GM21717 (cell line): ENCODE measurements around the gene MGAT4A.

Experiments used
- ATAC-seq: cut with Tn5 transposase; IDR thresholded peaks from one replicate; pipeline ENCODE4 v1.9.1; 2021; ENCODE audit warnings: mild to moderate bottlenecking, moderate library complexity; ENCODE audit not compliant: unreplicated experiment

MGAT4A gene

DNA sequence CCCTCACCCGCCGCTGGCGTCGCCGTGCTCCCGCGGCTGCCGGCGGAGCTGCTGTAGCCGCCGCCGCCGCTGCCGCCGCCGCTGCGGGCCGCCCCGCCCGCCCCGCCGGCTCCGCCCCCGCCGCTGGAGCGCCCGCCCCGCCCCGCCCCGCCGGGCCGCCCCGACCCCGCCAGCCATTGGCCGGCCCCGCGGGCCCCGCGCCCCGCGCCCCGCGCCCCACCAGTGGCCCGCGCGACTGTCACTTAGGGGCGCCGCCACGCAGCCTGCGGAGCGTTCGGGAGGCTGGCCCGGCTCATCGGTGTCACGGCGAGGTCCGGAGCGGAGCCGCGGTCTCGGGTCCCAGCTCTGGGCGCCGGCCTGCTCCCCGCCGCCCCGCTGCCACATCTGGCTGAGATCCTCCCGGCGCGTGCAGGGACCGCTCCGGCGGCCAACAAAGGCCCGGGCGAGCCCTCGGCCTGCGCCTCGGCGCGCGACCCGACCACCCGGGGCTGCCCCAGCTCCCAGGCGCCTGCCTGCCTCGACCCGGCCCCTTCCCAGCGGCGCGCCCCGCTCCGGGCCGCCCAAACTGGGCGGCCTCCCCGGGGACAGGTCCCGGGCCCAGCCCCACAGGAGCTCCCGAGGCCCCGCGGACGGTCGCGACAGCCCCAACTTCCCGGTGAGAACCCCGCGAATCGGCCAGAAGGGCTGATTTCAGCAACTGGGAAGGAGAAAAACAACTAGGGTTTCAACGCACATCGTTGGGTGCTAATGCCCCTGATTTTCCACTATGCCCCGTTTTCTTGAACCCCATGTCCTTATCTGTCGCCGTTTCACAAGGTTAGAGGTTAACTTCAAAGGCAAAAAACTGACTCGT is at the start of gene MGAT4A:
TSS of gene MGAT4A (minus strand) at position 92 of the 853 bp plus-strand sequence. CDS start 4,800 bp downstream, outside the sequence.
- ATAC-seq: peak; percentile 75

DNA sequence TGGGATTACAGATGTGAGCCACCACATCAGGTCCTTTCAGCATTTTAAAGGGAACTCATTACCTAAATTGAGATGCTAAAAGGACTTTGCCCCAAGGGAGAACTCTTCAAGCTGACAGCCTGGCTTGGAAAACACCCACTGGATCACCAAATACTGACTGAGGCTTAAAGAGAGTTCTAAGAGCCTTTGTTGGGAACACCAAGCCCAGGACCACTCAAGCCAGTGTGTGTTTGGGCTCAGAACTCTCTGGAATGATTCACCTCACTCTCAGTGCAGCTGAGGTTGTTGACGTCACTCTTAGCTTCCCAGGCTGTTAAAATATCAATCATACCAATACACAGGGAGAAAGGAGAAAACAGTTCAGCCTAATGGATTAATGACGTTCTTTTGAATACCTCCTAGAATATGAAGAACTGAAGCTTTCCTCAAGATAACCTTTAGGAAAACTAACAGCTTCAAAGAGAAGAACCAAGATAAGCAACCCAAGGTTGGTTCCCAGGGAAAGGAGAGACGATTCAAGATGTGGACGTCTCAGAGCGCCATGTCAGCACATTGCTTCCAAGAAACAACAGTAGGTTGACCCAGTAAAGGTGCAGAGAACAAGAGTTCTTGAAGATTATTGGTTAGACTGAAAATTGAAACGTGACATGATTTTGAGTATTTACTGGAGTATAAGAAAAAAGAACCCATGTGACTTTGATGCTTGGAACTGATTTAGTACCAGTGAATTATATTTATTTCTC is 48.0 kb upstream of the MGAT4A start:
- no peak for ATAC-seq

DNA sequence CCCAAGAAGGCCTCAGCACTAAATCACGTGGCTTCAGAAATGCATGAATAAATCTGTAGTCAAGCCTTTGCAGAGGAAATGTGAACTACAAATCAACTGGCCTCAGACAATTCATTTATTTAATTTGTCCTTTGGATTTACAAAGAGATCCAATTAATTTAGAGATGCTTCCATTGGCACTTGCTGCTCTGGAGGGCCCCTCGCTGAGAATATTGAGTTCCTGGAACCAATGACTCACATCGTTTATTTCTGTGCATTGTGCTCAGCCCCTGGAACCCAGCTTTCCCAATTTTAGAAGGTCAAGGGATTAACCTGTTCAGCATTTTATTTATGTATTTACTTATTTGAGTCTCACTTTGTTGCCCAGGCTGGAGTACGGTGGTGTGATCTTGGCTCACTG is 47.2 kb upstream of the MGAT4A start:
- ATAC-seq: no peak

DNA sequence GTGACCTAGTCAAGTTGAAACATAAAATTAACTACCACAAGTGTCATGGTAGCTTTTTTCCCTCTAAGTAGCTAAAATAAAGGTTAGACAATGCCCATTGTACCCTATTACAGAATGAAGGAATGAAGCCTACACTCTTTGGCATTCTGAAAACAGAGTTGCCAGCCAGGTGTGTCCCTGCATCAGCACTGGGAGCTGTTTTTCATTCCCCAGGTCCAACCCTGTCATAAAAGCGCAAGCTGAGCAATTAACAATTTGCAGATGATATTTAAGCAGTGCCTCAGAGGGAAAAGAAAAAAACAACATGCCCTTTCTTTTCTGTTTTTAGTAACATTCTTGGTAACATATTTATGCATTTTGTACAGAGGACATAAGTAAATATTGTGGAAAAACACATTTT is 46.8 kb upstream of the MGAT4A start:
- ATAC-seq: no peak

DNA sequence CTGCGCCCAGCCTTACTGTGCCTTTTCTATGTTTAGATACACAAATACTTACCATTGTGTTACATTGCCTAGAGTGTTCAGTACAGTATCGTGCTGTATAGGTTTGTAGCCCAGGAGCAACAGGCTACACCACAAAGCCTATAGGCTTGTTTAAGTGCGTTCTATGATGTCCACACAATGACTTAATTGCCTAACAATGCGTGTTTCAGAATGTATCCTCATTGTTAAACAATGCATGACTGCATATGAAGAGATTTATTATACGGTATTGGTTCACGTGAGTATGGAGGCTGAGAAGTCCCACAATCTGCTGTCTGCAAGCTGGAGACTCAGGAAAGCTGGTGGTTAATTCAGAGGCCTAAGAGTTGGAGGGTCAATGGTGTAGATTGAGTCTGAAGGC is 46.1 kb upstream of the MGAT4A start:
- no peak for ATAC-seq

DNA sequence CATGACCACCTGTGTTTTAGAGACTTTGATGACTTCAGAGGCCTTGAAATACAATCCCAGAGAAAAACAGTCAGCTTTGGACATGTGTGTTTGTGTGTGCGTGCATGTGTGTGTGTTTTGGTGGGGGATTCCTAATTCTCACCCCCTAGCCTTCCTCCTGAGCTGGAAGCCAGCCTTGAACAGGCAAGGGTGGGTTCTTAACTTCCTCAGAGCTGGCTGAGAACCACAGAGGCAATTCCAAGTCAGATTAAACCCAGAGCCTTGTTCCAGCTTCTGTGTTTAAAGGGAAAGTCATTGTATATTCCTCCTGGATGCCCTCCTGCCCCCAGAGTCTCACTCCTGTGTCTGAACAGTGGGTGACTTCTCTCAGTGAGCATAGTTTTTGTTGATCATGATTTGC is 45.2 kb upstream of the MGAT4A start:
- ATAC-seq: no peak

DNA sequence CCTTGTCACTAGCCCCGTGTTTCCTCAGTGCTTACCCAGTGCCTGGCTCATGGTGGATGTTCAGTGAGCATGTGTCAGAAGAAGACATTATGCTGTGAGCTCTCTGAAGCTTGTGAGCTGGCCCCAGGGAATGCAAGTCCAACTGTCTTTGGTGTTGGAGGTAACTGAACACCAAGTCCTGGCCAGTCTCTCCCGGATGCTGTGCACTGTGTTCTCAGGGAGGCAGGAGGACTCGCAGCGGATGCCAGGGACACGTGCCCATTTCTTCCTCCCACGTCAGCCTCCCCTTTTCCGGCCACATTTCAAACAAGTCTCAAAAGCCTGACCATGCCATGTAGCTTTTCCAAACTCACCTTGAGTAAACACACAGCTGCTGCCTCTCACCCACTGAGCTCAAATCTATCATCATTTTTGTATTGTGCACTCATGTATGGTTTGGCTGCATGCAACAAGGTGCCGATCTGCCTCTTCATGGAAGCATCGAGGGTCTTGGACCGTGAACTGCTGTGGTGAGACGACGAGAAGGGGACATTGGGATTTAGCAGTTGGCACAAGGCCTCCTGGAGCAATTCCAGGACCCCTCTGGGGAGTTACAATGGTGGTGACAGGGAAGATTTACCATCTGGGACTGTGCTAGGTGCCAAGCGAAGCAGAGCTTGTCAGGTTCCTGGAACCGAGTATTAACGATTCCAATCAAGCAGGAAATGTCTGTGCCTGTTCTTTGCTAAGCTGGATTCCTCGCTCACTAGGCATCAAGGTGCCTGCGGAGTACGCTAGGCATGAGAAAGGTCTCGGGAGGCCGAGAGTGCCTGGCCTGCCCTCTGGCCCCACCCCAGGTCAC is 44.4 kb upstream of the MGAT4A start:
- ATAC-seq: no peak

DNA sequence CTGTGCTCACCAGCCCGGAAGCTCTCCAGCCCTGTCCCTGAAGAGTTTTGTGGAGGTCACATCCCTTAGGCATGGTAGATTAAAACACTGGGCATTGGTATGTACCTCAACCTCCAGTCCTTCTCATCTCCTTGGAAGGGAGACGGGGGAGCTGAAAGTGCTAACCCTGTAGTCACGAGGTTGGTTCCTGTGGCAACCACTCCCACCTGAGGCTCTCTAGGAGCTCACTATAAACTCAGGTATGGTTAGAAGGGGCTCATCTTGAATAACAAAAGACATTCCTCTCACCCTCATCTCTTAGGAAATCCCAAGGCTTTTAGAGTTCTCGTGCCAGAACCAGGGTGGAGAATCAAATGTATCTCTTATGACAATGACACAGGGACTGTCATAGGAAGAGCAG is 43.0 kb upstream of the MGAT4A start:
- ATAC-seq: no peak

DNA sequence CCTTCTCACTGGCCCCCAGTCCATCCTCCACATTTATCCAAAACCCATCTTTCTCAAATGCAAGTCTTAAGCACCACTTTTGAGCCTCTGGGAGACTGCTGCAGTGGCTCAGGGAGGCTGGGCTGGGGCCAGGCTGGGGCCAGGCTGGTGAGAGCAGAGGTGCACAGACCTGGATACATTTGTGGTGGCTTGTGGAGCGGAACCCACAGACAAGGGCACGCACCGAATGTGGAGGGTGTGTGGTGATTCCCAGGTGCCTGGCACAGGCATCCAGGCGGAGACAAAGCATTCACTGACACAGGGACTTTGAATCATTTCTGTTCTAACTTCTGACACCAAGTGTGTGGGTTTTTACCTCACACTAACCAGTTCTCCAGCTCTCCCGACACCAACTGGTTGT is 42.2 kb upstream of the MGAT4A start:
- ATAC-seq: no peak

DNA sequence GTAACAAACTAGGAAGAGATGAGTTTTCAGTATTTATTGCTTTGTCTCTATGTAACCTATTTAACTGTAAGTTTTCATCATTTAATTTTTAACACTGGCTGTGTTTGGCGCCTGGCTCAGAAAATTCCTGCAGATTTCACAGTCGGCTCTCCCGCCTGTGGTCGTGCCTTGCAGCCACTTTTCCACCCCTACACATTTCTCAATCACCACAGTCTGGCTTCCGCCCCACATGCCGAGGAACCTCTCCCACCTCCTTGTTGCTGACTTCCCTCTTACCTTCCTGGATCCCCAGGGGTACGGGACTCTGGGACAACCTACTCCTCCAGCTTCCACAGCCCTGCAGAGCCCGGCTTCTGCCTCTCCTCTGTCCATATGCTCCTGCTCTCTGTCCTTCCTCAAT is 41.6 kb upstream of the MGAT4A start:
- no peak for ATAC-seq

DNA sequence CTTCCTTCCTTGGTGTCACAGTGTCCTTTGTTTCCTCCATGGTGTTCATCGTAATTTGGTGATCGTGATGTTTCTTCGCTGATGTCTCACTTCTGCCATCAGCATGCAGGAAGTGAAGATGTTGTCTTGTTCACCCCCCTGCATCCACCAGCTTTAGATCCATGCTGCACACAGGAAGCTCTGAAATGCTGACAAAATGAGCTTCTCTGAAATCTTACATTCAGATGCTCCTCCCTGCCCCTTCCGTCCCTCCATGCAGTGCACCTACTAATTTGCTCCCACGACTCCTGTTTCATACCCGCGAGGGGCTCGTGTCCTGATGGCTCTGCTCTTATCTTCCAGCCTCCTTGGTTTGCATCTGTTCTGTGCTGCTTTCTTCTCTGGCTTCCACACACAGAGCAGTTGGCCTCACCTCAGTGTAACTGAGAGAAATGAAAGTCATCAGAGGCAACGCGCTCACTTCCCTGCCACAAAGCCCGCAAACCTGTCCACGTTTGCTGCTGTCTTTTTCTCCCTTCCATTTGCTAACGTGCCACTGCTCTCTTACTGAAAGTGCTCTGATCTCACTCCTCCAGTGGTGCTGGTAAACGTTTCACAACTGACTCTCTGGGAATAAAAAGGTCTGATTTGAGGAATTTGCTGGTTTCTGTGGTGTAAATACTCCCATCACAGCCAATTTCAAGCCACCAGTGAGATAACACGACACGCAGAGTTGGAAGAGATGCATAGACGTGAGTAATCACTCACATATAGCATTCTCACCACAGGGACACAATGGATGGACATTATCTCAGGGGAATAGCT is 41.0 kb upstream of the MGAT4A start:
- no peak for ATAC-seq

DNA sequence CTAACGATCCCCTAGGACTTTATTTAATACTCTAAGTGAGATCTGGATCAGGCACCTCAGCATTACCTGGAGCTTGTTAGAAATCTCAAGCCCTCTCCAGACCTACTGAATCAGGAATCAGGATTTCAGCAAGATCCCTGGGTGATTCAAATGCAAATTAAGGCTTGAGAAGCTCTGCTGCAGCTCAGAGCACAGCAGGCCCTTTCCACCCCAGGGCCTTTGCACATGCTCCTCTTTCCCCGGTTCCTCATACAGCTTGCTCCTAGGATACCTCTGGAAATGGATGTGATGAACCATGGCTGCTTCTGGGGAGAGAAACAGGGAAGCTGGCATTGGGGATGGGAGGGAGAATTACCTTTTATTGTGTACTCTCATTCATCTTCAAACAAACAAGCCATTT is 40.3 kb upstream of the MGAT4A start:
- ATAC-seq: no peak

DNA sequence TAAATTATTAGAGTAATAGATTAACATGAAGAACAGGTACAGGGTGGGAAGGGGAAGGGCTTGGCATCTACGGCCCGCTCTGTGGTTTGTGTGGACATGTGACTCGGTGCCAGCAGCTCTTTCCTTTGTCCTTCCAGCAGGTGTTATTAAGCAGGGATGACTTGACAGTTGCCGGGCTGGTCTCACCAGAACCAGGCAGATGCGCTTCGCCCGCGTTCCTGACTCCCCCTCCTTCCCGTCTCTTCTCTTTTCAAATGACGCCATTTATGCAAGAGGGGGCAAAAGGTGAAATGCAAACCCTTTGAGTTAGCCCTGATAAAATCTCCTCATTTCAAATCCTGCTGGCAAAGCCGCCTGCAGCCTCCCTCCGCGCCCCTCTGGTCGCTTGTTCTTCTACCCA is 38.9 kb upstream of the MGAT4A start:
- no peak for ATAC-seq

DNA sequence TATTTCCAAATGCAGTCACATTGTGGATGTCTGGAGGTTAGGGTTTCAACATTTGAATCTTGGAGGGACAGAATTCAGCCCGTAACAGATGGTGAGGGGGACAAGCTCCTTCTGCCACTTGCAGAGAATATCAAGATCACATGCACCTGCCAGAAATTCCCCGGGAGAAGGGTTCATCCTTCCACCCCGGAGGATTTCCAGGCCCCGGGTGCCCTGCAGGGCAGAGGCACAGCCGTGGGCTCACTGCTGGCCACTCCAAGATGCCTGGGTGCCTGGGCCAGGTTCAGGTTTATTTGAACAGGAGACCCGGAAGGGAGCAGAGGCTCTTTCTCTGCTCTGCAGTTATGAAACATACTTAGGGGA is 38.2 kb upstream of the MGAT4A start:
- ATAC-seq: no peak

DNA sequence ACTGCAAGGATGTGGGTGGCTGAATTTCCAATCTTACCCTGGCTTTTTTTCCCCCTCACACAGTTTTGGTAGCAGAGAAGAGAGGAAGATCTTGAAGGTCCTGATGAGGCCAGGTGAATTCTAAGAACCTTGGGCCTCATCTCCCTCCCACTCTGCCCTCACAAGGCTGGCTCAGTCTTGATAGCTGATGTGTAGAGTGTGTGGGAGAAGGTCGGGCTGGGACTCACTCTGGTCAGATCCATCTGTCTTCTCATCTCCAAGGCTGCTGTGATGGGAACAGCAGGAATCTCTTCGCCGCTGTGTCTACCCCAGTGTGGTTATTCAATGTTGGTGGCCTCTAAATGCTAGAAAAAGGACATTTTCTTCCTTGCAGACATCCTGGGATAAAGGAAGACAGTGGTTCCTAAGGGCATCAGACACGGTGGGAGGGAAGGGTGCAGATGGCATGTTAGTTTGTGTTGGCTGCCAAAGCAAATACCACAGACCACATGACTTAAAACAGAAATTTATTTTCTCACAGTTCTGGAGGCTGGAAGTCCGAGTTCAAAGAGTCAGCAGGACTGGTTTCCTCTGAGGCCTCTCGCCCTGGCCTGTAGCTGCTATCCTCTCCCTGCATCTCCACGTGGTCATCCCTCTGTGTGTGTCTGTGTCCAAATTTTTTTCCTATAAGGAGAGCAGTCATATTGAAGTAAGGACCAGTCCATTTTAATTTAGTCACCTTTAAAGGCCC is 37.6 kb upstream of the MGAT4A start:
- ATAC-seq: no peak

DNA sequence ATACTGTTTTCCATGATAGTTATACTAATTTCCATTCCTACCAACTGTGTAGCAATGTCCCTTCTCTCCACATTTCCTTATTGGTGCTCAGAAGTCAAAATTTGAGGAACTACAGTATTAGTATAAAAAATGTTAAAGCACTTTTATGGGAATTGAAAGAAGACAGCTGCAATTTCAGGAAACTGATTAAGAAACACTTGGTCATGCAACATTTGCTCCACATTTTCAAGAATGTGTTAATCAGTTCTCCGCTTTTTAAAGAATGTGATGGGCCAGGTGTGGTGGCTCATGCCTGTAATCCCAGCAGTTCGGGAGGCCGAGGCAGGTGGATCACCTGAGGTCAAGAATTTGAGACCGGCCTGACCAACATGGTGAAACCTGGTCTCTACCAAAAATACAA is 33.6 kb upstream of the MGAT4A start:
- ATAC-seq: no peak

DNA sequence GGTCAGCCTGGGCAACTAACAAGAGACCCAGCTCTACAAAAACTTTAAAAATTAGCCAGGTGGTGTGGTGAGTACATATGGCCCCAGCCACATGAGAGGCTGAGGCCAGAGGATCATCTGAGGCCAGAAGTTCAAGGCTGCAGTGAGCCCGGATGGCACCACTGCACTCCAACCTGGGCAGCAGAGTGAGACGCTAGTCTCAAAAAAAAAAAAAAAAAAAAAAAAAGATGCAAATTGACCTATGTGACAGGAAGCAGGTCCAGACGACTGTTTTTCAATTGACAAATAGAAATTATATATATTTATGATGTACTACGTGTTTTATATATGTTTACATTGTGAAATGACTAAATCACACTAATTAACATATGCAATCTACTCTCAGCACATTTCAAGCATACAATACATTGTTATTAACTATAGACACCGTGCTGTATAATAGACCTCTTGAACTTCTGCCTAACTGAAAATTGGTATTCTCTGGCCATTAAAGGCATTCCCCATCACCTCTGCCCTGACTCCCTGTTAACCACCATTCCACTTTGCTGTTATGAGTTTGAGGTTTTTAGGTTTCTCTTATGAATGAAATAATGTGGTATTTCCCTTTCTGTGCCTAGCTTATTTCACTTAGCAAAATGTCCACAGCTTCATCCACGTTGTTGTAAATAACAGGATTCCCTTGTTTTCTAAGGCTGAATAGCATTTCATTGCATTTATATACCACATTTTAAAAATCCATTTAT is 32.4 kb upstream of the MGAT4A start:
- ATAC-seq: no peak

DNA sequence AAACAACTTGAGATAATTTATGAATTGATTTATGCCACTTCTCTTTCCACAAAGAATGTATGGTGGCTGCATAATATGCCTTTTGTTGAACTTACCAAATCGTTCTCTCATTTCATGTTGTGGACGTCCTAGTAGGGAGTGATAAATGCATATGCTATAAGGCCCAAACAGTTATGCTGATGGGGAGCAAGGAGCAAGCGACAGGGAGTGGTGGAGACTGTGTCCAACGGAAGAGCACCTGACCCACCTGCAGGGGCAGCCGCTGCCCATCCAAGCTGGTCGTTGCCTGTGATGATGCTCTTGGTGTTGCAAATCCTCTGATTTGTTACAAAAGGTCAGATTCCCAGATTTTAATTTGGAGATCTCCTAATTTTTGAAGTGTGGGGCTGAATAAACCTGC is 31.0 kb upstream of the MGAT4A start:
- ATAC-seq: no peak

DNA sequence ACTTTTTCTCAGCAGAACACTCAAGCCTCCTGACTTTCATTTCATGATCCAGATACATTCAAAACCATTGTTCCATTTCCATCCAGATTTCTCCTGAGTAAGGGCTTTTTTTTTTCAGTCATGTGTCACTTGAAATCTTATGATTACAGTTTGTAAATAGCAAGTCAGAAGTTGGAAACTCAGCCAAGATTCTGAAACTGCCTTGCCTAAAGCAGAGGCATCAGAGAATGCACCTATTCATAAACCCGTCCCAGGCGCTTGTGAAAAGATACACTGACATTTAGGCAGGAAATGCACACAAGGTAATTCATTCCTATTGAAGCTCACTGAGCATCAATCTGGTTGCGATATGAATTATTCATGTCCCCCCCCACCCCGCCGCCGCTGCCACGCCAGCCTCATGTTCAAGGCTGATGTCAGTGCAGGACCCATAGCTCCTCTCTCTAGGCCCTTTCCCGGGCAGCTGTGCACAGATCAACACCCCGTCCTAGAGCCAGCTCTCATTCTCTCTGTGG is 30.4 kb upstream of the MGAT4A start:
- ATAC-seq: no peak
